Endothelial cell of umbilical vein (primary cell): Measurements from ENCODE around the gene DUSP22. TPM values are rescaled to one million over a fixed set of nuclear protein-coding genes. Genes with fewer than 3 reads are reported as not detected.
A peak's percentile ranks its signal among the peaks of the same experiment; 100 is the strongest.

Source experiments
- BruUV-seq: library from RNA; stranded (reverse); fragments of 400-500 nt; replicated peaks from 2 replicates; lab custom pipeline; 2021; lab: Mats Ljungman, UMichigan
- CTCF ChIA-PET: fragments of 300-600, 350-600 bp; sonication (Branson Sonifier 250); formaldehyde crosslinking; loops from one replicate; lab custom pipeline; 2021; ENCODE audit warnings: antibody characterized with exemption, inconsistent platforms; lab: Charles Lee
- POLR2A ChIA-PET: fragments of 300-600, 350-600 bp; sonication (Branson Sonifier 250); formaldehyde crosslinking; loops from one replicate; lab custom pipeline; 2021; ENCODE audit warnings: antibody characterized with exemption, inconsistent platforms; lab: Charles Lee
- DNase-seq: peaks from one replicate; pipeline ENCODE4 v3.0.0-alpha.2; 2011; ENCODE audit warnings: low read depth, low spot score
- FAIRE-seq: peaks from 2 replicates; lab custom pipeline; 2011; peaks lifted over from hg19 to GRCh38; lab: Jason Lieb, UNC
- H2AFZ ChIP-seq: 2 replicates; pipeline ENCODE4 v1.6.0; 2012; ENCODE audit warnings: low read depth, low read length, control low read depth, inconsistent platforms
- H3K27ac ChIP-seq: 2 replicates; pipeline ENCODE4 v1.5.1; 2011; ENCODE audit warnings: low read depth, mild to moderate bottlenecking, control low read depth, low read length, moderate library complexity; ENCODE audit not compliant: insufficient read depth
- H3K27me3 ChIP-seq, 2 experiments: 2 replicates each; pipeline versions ENCODE4 v1.6.0 to v1.6.1; 2011; ENCODE audit warnings: low read length in 2 of 2, mixed read lengths in 1 of 2; ENCODE audit not compliant: control insufficient read depth in 2 of 2, insufficient read depth in 2 of 2
- H3K36me3 ChIP-seq, 2 experiments: 2 replicates in 1 of 2; 3 replicates in 1 of 2; pipeline ENCODE4 v1.5.1; 2011; ENCODE audit warnings: low read length in 2 of 2, mild to moderate bottlenecking in 1 of 2, moderate library complexity in 1 of 2; ENCODE audit not compliant: control insufficient read depth in 2 of 2, insufficient read depth in 2 of 2; ENCODE audit errors: extremely low read depth in 1 of 2
- H3K4me1 ChIP-seq: 3 replicates; pipeline ENCODE4 v1.5.1; 2011; ENCODE audit warnings: mild to moderate bottlenecking, low read length; ENCODE audit not compliant: control insufficient read depth, insufficient read depth; ENCODE audit errors: extremely low read depth
- H3K4me2 ChIP-seq: 2 replicates; pipeline ENCODE4 v1.6.1; 2011; ENCODE audit warnings: low read length, control low read depth, mixed read lengths; ENCODE audit not compliant: insufficient read depth
- H3K4me3 ChIP-seq, 3 experiments: fragments of 200-600 bp in 1 of 3; sonication (generic), shearing (Covaris generic) in 1 of 3; replicated peaks in 1 of 3; 2 replicates each; pipeline ENCODE4 v1.5.1; 2011 to 2016; ENCODE audit warnings: control low read depth in 3 of 3, low read length in 3 of 3, mild to moderate bottlenecking in 2 of 3, inconsistent platforms in 1 of 3, low read depth in 1 of 3, moderate library complexity in 1 of 3; ENCODE audit not compliant: insufficient read depth in 1 of 3
- H3K79me2 ChIP-seq: 2 replicates; pipeline ENCODE4 v1.6.0; 2012; ENCODE audit warnings: low read length, inconsistent platforms; ENCODE audit not compliant: control insufficient read depth, insufficient read depth
- H3K9ac ChIP-seq: replicated peaks from 2 replicates; pipeline ENCODE3; 2011; ENCODE audit warnings: low read length, control low read depth; ENCODE audit not compliant: insufficient read depth; ENCODE audit errors: extremely low read depth
- H3K9me1 ChIP-seq: replicated peaks from 3 replicates; pipeline ENCODE4 v1.6.0; 2011; ENCODE audit warnings: mild to moderate bottlenecking, low read length; ENCODE audit not compliant: control insufficient read depth, insufficient read depth; ENCODE audit errors: extremely low read depth
- H3K9me3 ChIP-seq: replicated peaks from 2 replicates; pipeline ENCODE4 v1.5.1; 2012; ENCODE audit warnings: low read length, inconsistent platforms; ENCODE audit not compliant: control insufficient read depth, insufficient read depth
- H4K20me1 ChIP-seq: replicated peaks from 2 replicates; pipeline ENCODE3; 2011; ENCODE audit warnings: mild to moderate bottlenecking, low read length; ENCODE audit not compliant: control insufficient read depth, insufficient read depth; ENCODE audit errors: extremely low read depth
- CTCF ChIP-seq, 2 donors: IDR thresholded peaks; 1 replicate in 1 of 2; 2 replicates in 1 of 2; pipeline ENCODE4 v1.5.1; 2011; ENCODE audit warnings: low read length in 2 of 2, mild to moderate bottlenecking in 2 of 2, moderate library complexity in 2 of 2, control low read depth in 1 of 2, inconsistent platforms in 1 of 2, low read depth in 1 of 2; ENCODE audit not compliant: insufficient read depth in 1 of 2; ENCODE audit errors: extremely low read depth in 1 of 2
- EZH2 ChIP-seq: IDR thresholded peaks from 2 replicates; pipeline ENCODE4 v1.6.1; 2012; ENCODE audit warnings: borderline replicate concordance, low read depth, mild to moderate bottlenecking, moderate library complexity, low read length, inconsistent platforms; ENCODE audit not compliant: severe bottlenecking
- FOS ChIP-seq: IDR thresholded peaks from 2 replicates; pipeline ENCODE4 v1.6.1; 2011; ENCODE audit warnings: mild to moderate bottlenecking, low read length, moderate library complexity, borderline replicate concordance; ENCODE audit not compliant: insufficient read depth
- GATA2 ChIP-seq: IDR thresholded peaks from 2 replicates; pipeline ENCODE4 v1.7.0; 2011; ENCODE audit warnings: low read depth, mild to moderate bottlenecking, moderate library complexity, mixed read lengths, low read length; ENCODE audit not compliant: insufficient read length, insufficient read depth
- JUN ChIP-seq: IDR thresholded peaks from 2 replicates; pipeline ENCODE4 v1.6.1; 2011; ENCODE audit warnings: borderline replicate concordance, low read depth; ENCODE audit not compliant: insufficient read length, insufficient read depth
- MAX ChIP-seq: IDR thresholded peaks from 2 replicates; pipeline ENCODE4 v1.6.1; 2011; ENCODE audit not compliant: insufficient read depth, insufficient read length
- MYC ChIP-seq: IDR thresholded peaks from one replicate; pipeline ENCODE4 v1.6.1; 2011; ENCODE audit warnings: mild to moderate bottlenecking, low read depth, low read length
- POLR2A ChIP-seq: IDR thresholded peaks from 2 replicates; pipeline ENCODE4 v1.6.1; 2012; ENCODE audit warnings: low read depth, mild to moderate bottlenecking, control low read depth, low read length
- POLR2AphosphoS5 ChIP-seq: IDR thresholded peaks from 2 replicates; pipeline ENCODE4 v1.6.1; 2012; ENCODE audit warnings: low read depth, mild to moderate bottlenecking, control low read depth, low read length, moderate library complexity; ENCODE audit not compliant: insufficient read depth
- dilution Hi-C: fragments of 300-500 bp; cut with MboI; formaldehyde crosslinking; loops from one replicate; pipeline ENCODE4 v1.15.0; 2019; ENCODE audit warnings: low sequenced_read_pairs; ENCODE audit not compliant: extremely low pct_ligation_motif_present
- intact Hi-C: fragments of 100-400 bp; cut with micrococcal nuclease; formaldehyde crosslinking; loops from one replicate; pipeline ENCODE4 v1.10.0; 2022
- polyA plus RNA-seq, 4 experiments: library from polyadenylated mRNA; depleted of rRNA in 3 of 4; stranded (reverse) in 3 of 4; unstranded in 1 of 4; fragments of >200 nt; gene quantifications; 2 replicates each; pipeline versions ENCODE4 v1.2.1 to v1.2.3, GENCODE V29; 2011 to 2012; ENCODE audit warnings: missing spikeins in 1 of 4
- total RNA-seq: library from RNA; stranded (reverse); gene quantifications from 2 replicates; pipeline ENCODE4 v1.2.3, GENCODE V29; 2021

Gene DUSP22
- total and polyA plus RNA-seq, 2 donors (not counting 3 experiments of a cell fraction or from before 2014, with no cell fraction given): 23.2 to 33.9 TPM

GRCh38 chr6:298233-299103, 6.2 kb downstream of the DUSP22 start:
- no TSS peak for BruUV-seq
- dilution Hi-C loops: no loop called here
- Histone ChIP-seq H3K36me3 (no peaks in the 10 kb centered on the region), H3K4me3 (no peak overlapping the region), H3K9me3 (no peaks in the 10 kb centered on the region), H3K27me3 (no peaks in the 10 kb centered on the region), H2AFZ (peak overlapping the region; percentile 8), H3K4me2 (peak overlapping the region; percentile 26), H3K4me1 (peaks cover 34% of the 10 kb centered on the region), H3K9me1 (no peaks in the 10 kb centered on the region), H3K9ac (no peak overlapping the region), H3K79me2 (peaks cover 39% of the 10 kb centered on the region), H3K27ac (no peak overlapping the region), H4K20me1 (no peaks in the 10 kb centered on the region)
- ChIA-PET CTCF (interaction anchor here (1.0 kb wide), 1 partner anchor 34 kb away, joined by 3 read pairs; no protein-coding TSS in a partner anchor), POLR2A (no interaction called here)
- TF ChIP-seq CTCF (IDR thresholded peaks at IDR 0.05; ENCODE audit: extremely low read depth in 1 of 2, insufficient read depth in 1 of 2, low read depth in 1 of 2, low read length in 2 of 2): no peak
- no peak for TF ChIP-seq JUN
- no peak for TF ChIP-seq GATA2
- TF ChIP-seq MYC: no peak
- TF ChIP-seq EZH2: no peak
- TF ChIP-seq FOS: no peak
- TF ChIP-seq MAX: no peak
- TF ChIP-seq POLR2A: no peak
- no peak for TF ChIP-seq POLR2AphosphoS5
- intact Hi-C loops: no loop called here
- FAIRE-seq (peak; percentile 85), DNase-seq (peak; percentile 40)
